Erythroblast (primary cell): ENCODE data around the gene ITPR2.

ENCODE experiments used
- GATA1 ChIP-seq: IDR thresholded peaks from 2 replicates; pipeline ENCODE4 v1.6.1; 2011; ENCODE audit warnings: low read depth, mild to moderate bottlenecking, control low read depth, low read length, moderate library complexity
- POLR2A ChIP-seq: IDR thresholded peaks from 2 replicates; pipeline ENCODE4 v1.6.1; 2011; ENCODE audit warnings: mild to moderate bottlenecking, low read length

GRCh38 chr12:26331960-26332359 lies 501.0 kb downstream of the ITPR2 start:
- no peak for TF ChIP-seq POLR2A
- no peak for TF ChIP-seq GATA1
